ENCODE data around the gene ZNF559.
"Not testable (repeated sequence)": the region's sequence is repeated elsewhere in the genome, so short reads cannot be mapped to it uniquely, and the experiment has no call there.

Gene ZNF559

GRCh38 chr19:9321338-9321737 is 2.6 kb upstream of the ZNF559 start:
- no peaks in the 10 kb centered on the region for H4K20me1 ChIP-seq (ENCODE audit: insufficient read depth, low read length)
- no peaks in the 10 kb centered on the region for H3K27me3 ChIP-seq (replicated peaks; ENCODE audit: insufficient read depth, low read length)
- H3K27ac ChIP-seq (ENCODE audit: low read length), result no peak overlapping the region
- no peak overlapping the region for H3K4me2 ChIP-seq (ENCODE audit: low read depth, low read length)
- H3K9ac ChIP-seq (ENCODE audit: low read length), result no peak overlapping the region
- 0 out of 2 replicates have a peak, but pooled peaks cover 5% of the 10 kb centered on the region for H3K79me2 ChIP-seq (ENCODE audit: low read length)
- H3F3A ChIP-seq (ENCODE audit: insufficient read depth, low read length), result peaks cover 11% of the 10 kb centered on the region
- peaks cover 5% of the 10 kb centered on the region; the same call in 1 of the 2 replicates for H3K4me1 ChIP-seq (ENCODE audit: low read length)
- DNase-seq, result no peak
- no peaks in the 10 kb centered on the region for H3K9me2 ChIP-seq (replicated peaks; ENCODE audit: insufficient read depth, low read length)
- no peak overlapping the region for H2AFZ ChIP-seq (ENCODE audit: low read length)
- H3K36me3 ChIP-seq (replicated peaks; ENCODE audit: insufficient read depth, low read length), result no peaks in the 10 kb centered on the region
- H3K4me3 ChIP-seq (ENCODE audit: low read length), result no peak overlapping the region
- TF ChIP-seq EZH2 (optimal IDR thresholded peaks at IDR 0.05; ENCODE audit: low read depth, low read length), result no peak
- no peaks in the 10 kb centered on the region for H3K9me3 ChIP-seq (replicated peaks; ENCODE audit: insufficient read depth, low read length)

GRCh38 chr19:9321756-9322155 is 2.2 kb upstream of the ZNF559 start:
- not testable (repeated sequence) for H3K9ac ChIP-seq (ENCODE audit: low read length); H3K79me2 ChIP-seq (ENCODE audit: low read length); H3K27me3 ChIP-seq (replicated peaks; ENCODE audit: insufficient read depth, low read length)

GRCh38 chr19:9322201-9322600 is 1.8 kb upstream of the ZNF559 start:
- H3K27me3 ChIP-seq (replicated peaks; ENCODE audit: insufficient read depth, low read length); H3K4me3 ChIP-seq (ENCODE audit: low read length); H4K20me1 ChIP-seq (ENCODE audit: insufficient read depth, low read length); H3K9ac ChIP-seq (ENCODE audit: low read length); H3K27ac ChIP-seq (ENCODE audit: low read length); H2AFZ ChIP-seq (ENCODE audit: low read length); H3K4me2 ChIP-seq (ENCODE audit: low read depth, low read length); H3K36me3 ChIP-seq (replicated peaks; ENCODE audit: insufficient read depth, low read length); H3K9me2 ChIP-seq (replicated peaks; ENCODE audit: insufficient read depth, low read length); H3K4me1 ChIP-seq (ENCODE audit: low read length); H3K79me2 ChIP-seq (ENCODE audit: low read length); DNase-seq; H3K9me3 ChIP-seq (replicated peaks; ENCODE audit: insufficient read depth, low read length): not testable (repeated sequence)
- peaks cover 11% of the 10 kb centered on the region for H3F3A ChIP-seq (ENCODE audit: insufficient read depth, low read length)

More at GRCh38 chr19:9321756-9322155, 2.2 kb upstream of the ZNF559 start:
- not testable (repeated sequence) for H3K36me3 ChIP-seq (replicated peaks; ENCODE audit: insufficient read depth, low read length); H3K4me1 ChIP-seq (ENCODE audit: low read length); H3K27ac ChIP-seq (ENCODE audit: low read length); H3K9me3 ChIP-seq (replicated peaks; ENCODE audit: insufficient read depth, low read length); H3K4me3 ChIP-seq (ENCODE audit: low read length); DNase-seq; H4K20me1 ChIP-seq (ENCODE audit: insufficient read depth, low read length); H3K9me2 ChIP-seq (replicated peaks; ENCODE audit: insufficient read depth, low read length); H3K4me2 ChIP-seq (ENCODE audit: low read depth, low read length); H2AFZ ChIP-seq (ENCODE audit: low read length)
- peaks cover 11% of the 10 kb centered on the region for H3F3A ChIP-seq (ENCODE audit: insufficient read depth, low read length)

GRCh38 chr19:9323557-9323918 is 441 bp upstream of the ZNF559 start:
- Histone ChIP-seq H4K20me1 (ENCODE audit: insufficient read depth, low read length) (no peaks in the 10 kb centered on the region), H3K4me1 (ENCODE audit: low read length) (peaks cover 5% of the 10 kb centered on the region; the same call in 1 of the 2 replicates), H3K9me2 (replicated peaks; ENCODE audit: insufficient read depth, low read length) (no peaks in the 10 kb centered on the region), H2AFZ (ENCODE audit: low read length) (peak overlapping the region; percentile 98), H3K4me3 (ENCODE audit: low read length) (peak overlapping the region; percentile 82), H3K9me3 (replicated peaks; ENCODE audit: insufficient read depth, low read length) (no peaks in the 10 kb centered on the region), H3K36me3 (replicated peaks; ENCODE audit: insufficient read depth, low read length) (0 out of 2 replicates have a peak, but pooled peaks cover under 1% of the 10 kb centered on the region), H3K79me2 (ENCODE audit: low read length) (0 out of 2 replicates have a peak, but pooled peaks cover 5% of the 10 kb centered on the region), H3K4me2 (ENCODE audit: low read depth, low read length) (peak overlapping the region; percentile 90), H3F3A (ENCODE audit: insufficient read depth, low read length) (peaks cover 11% of the 10 kb centered on the region), H3K9ac (ENCODE audit: low read length) (peak overlapping the region; percentile 51; the same call in 1 of the 2 replicates), H3K27me3 (replicated peaks; ENCODE audit: insufficient read depth, low read length) (no peaks in the 10 kb centered on the region), H3K27ac (ENCODE audit: low read length) (peak overlapping the region; percentile 78)
- TF ChIP-seq EZH2phosphoT487 (IDR thresholded peaks at IDR 0.05; ENCODE audit: low read length) (no peak), EZH2 (optimal IDR thresholded peaks at IDR 0.05; ENCODE audit: low read depth, low read length) (no peak), CTCF (IDR thresholded peaks at IDR 0.05; ENCODE audit: low read length) (no peak)
- DNase-seq, result peak; percentile 86

- H3K9me3 ChIP-seq (replicated peaks; ENCODE audit: insufficient read depth, low read length), result no peaks in the 10 kb centered on the region
- peaks cover 11% of the 10 kb centered on the region for H3F3A ChIP-seq (ENCODE audit: insufficient read depth, low read length)
- TF ChIP-seq EZH2 (optimal IDR thresholded peaks at IDR 0.05; ENCODE audit: low read depth, low read length), result no peak
- no peak for TF ChIP-seq CTCF (IDR thresholded peaks at IDR 0.05; ENCODE audit: low read length)
- no peak for TF ChIP-seq EZH2phosphoT487 (IDR thresholded peaks at IDR 0.05; ENCODE audit: low read length)
- H3K27me3 ChIP-seq (replicated peaks; ENCODE audit: insufficient read depth, low read length), result no peaks in the 10 kb centered on the region
- 0 out of 2 replicates have a peak, but pooled peaks cover 3% of the 10 kb centered on the region for H3K36me3 ChIP-seq (replicated peaks; ENCODE audit: insufficient read depth, low read length)
- peak overlapping the region; percentile 98 for H2AFZ ChIP-seq (ENCODE audit: low read length)
- no peaks in the 10 kb centered on the region for H3K9me2 ChIP-seq (replicated peaks; ENCODE audit: insufficient read depth, low read length)
- H3K79me2 ChIP-seq (ENCODE audit: low read length), result 0 out of 2 replicates have a peak, but pooled peaks cover 5% of the 10 kb centered on the region
- no peak for DNase-seq
- H3K4me1 ChIP-seq (ENCODE audit: low read length), result peaks cover 5% of the 10 kb centered on the region; the same call in 1 of the 2 replicates
- peak overlapping the region; percentile 82 for H3K4me3 ChIP-seq (ENCODE audit: low read length)
- H3K4me2 ChIP-seq (ENCODE audit: low read depth, low read length), result peak overlapping the region; percentile 90; the same call in 1 of the 2 replicates
- H3K27ac ChIP-seq (ENCODE audit: low read length), result peak overlapping the region; percentile 78; the same call in 1 of the 2 replicates
- no peaks in the 10 kb centered on the region for H4K20me1 ChIP-seq (ENCODE audit: insufficient read depth, low read length)
- H3K9ac ChIP-seq (ENCODE audit: low read length), result peak overlapping the region; percentile 51; the same call in 1 of the 2 replicates
Measured at GRCh38 chr19:9324584-9324962, 594 bp downstream of the ZNF559 start.
